T-helper 1 cell (primary cell): ENCODE data around the gene LDLRAD3.

Experiments used
- DNase-seq, 5 donors: peaks; one replicate each; pipeline ENCODE4 v3.0.0-alpha.2; 2012 to 2020

Gene LDLRAD3

GRCh38 chr11:36107547-36107946, 163.7 kb downstream of the LDLRAD3 start:
- no peak for DNase-seq

GRCh38 chr11:36108881-36109589, 165.2 kb downstream of the LDLRAD3 start:
- no peak for DNase-seq

GRCh38 chr11:36109590-36109849, 165.7 kb downstream of the LDLRAD3 start:
- no peak for DNase-seq

- DNase-seq: peak in 1 of 5 donors; percentile 36
Observed at GRCh38 chr11:36109850-36110606, 166.2 kb downstream of the LDLRAD3 start.

- DNase-seq: no peak
Observed at GRCh38 chr11:36110668-36111410, 167.0 kb downstream of the LDLRAD3 start.

- no peak for DNase-seq
Observed at GRCh38 chr11:36114095-36114494, 170.2 kb downstream of the LDLRAD3 start.

GRCh38 chr11:36115378-36115801, 171.5 kb downstream of the LDLRAD3 start:
- DNase-seq: no peak

- DNase-seq: no peak
Observed at GRCh38 chr11:36116161-36116560, 172.3 kb downstream of the LDLRAD3 start.

- DNase-seq: no peak
Observed at GRCh38 chr11:36118084-36118483, 174.2 kb downstream of the LDLRAD3 start.

- DNase-seq: no peak
Observed at GRCh38 chr11:36119300-36119699, 175.4 kb downstream of the LDLRAD3 start.

- DNase-seq: no peak
Observed at GRCh38 chr11:36121054-36121453, 177.2 kb downstream of the LDLRAD3 start.

GRCh38 chr11:36122671-36123070, 178.8 kb downstream of the LDLRAD3 start:
- DNase-seq: no peak

GRCh38 chr11:36123336-36124101, 179.7 kb downstream of the LDLRAD3 start:
- DNase-seq: no peak

- no peak for DNase-seq
Observed at GRCh38 chr11:36126678-36127077, 182.8 kb downstream of the LDLRAD3 start.

GRCh38 chr11:36127550-36127949, 183.7 kb downstream of the LDLRAD3 start:
- DNase-seq: no peak

GRCh38 chr11:36129955-36130354, 186.1 kb downstream of the LDLRAD3 start:
- no peak for DNase-seq

GRCh38 chr11:36130401-36130800, 186.5 kb downstream of the LDLRAD3 start:
- DNase-seq: no peak

GRCh38 chr11:36131721-36132397, 188.0 kb downstream of the LDLRAD3 start:
- peak in 1 of 5 donors; percentile 7 for DNase-seq

GRCh38 chr11:36132940-36133339, 189.1 kb downstream of the LDLRAD3 start:
- no peak for DNase-seq

GRCh38 chr11:36135076-36135475, 191.2 kb downstream of the LDLRAD3 start:
- no peak for DNase-seq

- no peak for DNase-seq
Observed at GRCh38 chr11:36139767-36140166, 195.9 kb downstream of the LDLRAD3 start.

- DNase-seq: no peak
Observed at GRCh38 chr11:36141196-36141953, 197.5 kb downstream of the LDLRAD3 start.
